Adrenal gland (tissue), 5 donors: ENCODE data around the gene ZNF780A.

Source experiments
- POLR2A ChIP-seq, 2 donors: fragments of 450-650 bp; IDR thresholded peaks; one replicate each; pipeline ENCODE4 v1.6.1; 2017; ENCODE audit warnings: antibody characterized with exemption in 2 of 2, mild to moderate bottlenecking in 2 of 2, moderate library complexity in 1 of 2
- TF ChIP-seq, protein P1 (sequence below), 6 experiments: fragments of 450-650 bp in 4 of 6; fragments of 200-600 bp in 2 of 6; sonication (generic) in 1 of 6; IDR thresholded peaks; 1 replicate in 5 of 6; 2 replicates in 1 of 6; pipeline versions ENCODE4 v1.5.1 to v1.8.0; 2016 to 2021; ENCODE audit warnings: antibody characterized with exemption in 6 of 6, mild to moderate bottlenecking in 2 of 6, moderate library complexity in 1 of 6
- donor health status: DM: no; HTN: no; CAD: no.

DNA sequence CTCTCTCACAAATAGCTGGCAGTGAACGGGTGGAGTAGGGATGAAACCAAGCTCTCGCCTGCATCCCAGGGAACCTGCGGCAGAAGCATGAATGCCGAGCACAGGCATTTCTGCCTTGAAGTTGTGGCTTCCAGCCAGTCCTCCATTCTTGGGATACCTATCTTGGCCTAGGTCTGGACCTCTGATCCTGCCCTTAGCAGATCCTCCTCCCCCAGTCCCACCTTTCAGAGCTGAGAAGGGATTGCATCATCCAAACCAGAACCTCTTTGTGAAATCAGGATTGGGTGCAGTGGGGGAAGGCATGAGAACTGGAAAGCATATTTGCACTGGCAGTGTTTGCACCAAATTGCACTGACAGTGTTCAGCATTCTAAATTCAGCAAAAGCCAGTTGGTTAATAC is 5.8 kb downstream of the ZNF780A start:
- TF ChIP-seq, protein P1, sequence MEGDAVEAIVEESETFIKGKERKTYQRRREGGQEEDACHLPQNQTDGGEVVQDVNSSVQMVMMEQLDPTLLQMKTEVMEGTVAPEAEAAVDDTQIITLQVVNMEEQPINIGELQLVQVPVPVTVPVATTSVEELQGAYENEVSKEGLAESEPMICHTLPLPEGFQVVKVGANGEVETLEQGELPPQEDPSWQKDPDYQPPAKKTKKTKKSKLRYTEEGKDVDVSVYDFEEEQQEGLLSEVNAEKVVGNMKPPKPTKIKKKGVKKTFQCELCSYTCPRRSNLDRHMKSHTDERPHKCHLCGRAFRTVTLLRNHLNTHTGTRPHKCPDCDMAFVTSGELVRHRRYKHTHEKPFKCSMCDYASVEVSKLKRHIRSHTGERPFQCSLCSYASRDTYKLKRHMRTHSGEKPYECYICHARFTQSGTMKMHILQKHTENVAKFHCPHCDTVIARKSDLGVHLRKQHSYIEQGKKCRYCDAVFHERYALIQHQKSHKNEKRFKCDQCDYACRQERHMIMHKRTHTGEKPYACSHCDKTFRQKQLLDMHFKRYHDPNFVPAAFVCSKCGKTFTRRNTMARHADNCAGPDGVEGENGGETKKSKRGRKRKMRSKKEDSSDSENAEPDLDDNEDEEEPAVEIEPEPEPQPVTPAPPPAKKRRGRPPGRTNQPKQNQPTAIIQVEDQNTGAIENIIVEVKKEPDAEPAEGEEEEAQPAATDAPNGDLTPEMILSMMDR (IDR thresholded peaks at IDR 0.05), result no peak
- TF ChIP-seq POLR2A (IDR thresholded peaks at IDR 0.05), result no peak
